ENCODE data around the gene CC2D2A.

DNA sequence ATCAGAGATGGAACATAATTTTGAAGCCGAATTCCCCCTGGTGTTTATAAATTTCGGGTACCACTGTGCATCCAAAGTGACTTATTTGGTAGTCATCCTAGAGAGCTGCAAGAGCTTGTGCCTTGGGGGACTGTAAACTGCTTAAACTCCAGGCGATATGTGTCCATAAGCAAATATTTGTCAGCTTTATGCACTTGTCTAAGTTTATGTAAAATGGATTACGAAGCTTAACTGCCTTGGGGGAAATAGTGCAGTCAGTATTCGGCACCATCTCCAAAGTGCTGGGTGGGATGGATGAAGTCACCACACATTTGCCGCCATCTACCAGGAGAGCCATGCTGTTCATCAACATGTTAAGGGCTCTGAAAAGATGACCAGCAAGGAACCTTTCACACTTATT is 65.9 kb downstream of the CC2D2A start:
- TF ChIP-seq POLR2AphosphoS5 (IDR thresholded peaks at IDR 0.05) = no peak
- TF ChIP-seq, protein P1, sequence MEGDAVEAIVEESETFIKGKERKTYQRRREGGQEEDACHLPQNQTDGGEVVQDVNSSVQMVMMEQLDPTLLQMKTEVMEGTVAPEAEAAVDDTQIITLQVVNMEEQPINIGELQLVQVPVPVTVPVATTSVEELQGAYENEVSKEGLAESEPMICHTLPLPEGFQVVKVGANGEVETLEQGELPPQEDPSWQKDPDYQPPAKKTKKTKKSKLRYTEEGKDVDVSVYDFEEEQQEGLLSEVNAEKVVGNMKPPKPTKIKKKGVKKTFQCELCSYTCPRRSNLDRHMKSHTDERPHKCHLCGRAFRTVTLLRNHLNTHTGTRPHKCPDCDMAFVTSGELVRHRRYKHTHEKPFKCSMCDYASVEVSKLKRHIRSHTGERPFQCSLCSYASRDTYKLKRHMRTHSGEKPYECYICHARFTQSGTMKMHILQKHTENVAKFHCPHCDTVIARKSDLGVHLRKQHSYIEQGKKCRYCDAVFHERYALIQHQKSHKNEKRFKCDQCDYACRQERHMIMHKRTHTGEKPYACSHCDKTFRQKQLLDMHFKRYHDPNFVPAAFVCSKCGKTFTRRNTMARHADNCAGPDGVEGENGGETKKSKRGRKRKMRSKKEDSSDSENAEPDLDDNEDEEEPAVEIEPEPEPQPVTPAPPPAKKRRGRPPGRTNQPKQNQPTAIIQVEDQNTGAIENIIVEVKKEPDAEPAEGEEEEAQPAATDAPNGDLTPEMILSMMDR (IDR thresholded peaks at IDR 0.05 in 8 of 11, conservative IDR thresholded peaks at IDR 0.05 in 3 of 11) = no peak
